SK-N-SH treated with all-trans-retinoic acid at 6 μM for 48 hours (cell line): Measurements from ENCODE around the gene ERC1.

Source experiments
- ESRRG ChIP-seq: fragments of 250-450 bp; sonication (Bioruptor Pico); IDR thresholded peaks from 2 replicates; pipeline ENCODE4 v1.6.1; 2021; ENCODE audit warnings: mild to moderate bottlenecking
- PATZ1 ChIP-seq: fragments of 250-450 bp; sonication (Bioruptor Pico); IDR thresholded peaks from 2 replicates; pipeline ENCODE4 v1.8.0; 2020; ENCODE audit warnings: mild to moderate bottlenecking, moderate library complexity, borderline replicate concordance
- PPARA ChIP-seq: fragments of 250-450 bp; sonication (Bioruptor Pico); IDR thresholded peaks from 2 replicates; pipeline ENCODE4 v1.5.0; 2020; ENCODE audit warnings: mild to moderate bottlenecking, borderline replicate concordance
- RARB ChIP-seq: fragments of 250-450 bp; sonication (Bioruptor Pico); IDR thresholded peaks from 2 replicates; pipeline ENCODE4 v1.8.0; 2021; ENCODE audit warnings: mild to moderate bottlenecking, moderate library complexity
- ZC3H10 ChIP-seq: fragments of 250-450 bp; sonication (Bioruptor Pico); IDR thresholded peaks from 2 replicates; pipeline ENCODE4 v1.5.1; 2021; ENCODE audit warnings: mild to moderate bottlenecking, moderate library complexity
- ZFP30 ChIP-seq: fragments of 450-650 bp; formaldehyde crosslinking; IDR thresholded peaks from 2 replicates; pipeline ENCODE4 v1.5.0; 2022; ENCODE audit warnings: mild to moderate bottlenecking, moderate library complexity
- ZNF565 ChIP-seq: fragments of 450-650 bp; formaldehyde crosslinking; conservative IDR thresholded peaks from 2 replicates; pipeline ENCODE4 v1.5.0; 2020; ENCODE audit warnings: low read depth, mild to moderate bottlenecking, moderate library complexity
- ZNF70 ChIP-seq: fragments of 450-650 bp; formaldehyde crosslinking; IDR thresholded peaks from 2 replicates; pipeline ENCODE4 v1.5.0; 2020; ENCODE audit warnings: mild to moderate bottlenecking, moderate library complexity
- TF ChIP-seq, protein P1 (sequence below): fragments of 250-450 bp; sonication (Bioruptor Pico); IDR thresholded peaks from 2 replicates; pipeline ENCODE4 v1.5.0; 2020; ENCODE audit warnings: mild to moderate bottlenecking, moderate library complexity
- TF ChIP-seq, protein P2 (sequence below): fragments of 250-450 bp; sonication (Bioruptor Pico); IDR thresholded peaks from 2 replicates; pipeline ENCODE4 v1.8.0; 2021; ENCODE audit warnings: low read depth, mild to moderate bottlenecking, moderate library complexity, borderline replicate concordance

- no peak for TF ChIP-seq ZNF70
- TF ChIP-seq ZFP30 (CRISPR knock-in tag), result no peak
- TF ChIP-seq PPARA (CRISPR knock-in tag), result no peak
- no peak for TF ChIP-seq ESRRG (CRISPR knock-in tag)
- no peak for TF ChIP-seq ZNF565 (CRISPR knock-in tag)
- TF ChIP-seq, protein P1, sequence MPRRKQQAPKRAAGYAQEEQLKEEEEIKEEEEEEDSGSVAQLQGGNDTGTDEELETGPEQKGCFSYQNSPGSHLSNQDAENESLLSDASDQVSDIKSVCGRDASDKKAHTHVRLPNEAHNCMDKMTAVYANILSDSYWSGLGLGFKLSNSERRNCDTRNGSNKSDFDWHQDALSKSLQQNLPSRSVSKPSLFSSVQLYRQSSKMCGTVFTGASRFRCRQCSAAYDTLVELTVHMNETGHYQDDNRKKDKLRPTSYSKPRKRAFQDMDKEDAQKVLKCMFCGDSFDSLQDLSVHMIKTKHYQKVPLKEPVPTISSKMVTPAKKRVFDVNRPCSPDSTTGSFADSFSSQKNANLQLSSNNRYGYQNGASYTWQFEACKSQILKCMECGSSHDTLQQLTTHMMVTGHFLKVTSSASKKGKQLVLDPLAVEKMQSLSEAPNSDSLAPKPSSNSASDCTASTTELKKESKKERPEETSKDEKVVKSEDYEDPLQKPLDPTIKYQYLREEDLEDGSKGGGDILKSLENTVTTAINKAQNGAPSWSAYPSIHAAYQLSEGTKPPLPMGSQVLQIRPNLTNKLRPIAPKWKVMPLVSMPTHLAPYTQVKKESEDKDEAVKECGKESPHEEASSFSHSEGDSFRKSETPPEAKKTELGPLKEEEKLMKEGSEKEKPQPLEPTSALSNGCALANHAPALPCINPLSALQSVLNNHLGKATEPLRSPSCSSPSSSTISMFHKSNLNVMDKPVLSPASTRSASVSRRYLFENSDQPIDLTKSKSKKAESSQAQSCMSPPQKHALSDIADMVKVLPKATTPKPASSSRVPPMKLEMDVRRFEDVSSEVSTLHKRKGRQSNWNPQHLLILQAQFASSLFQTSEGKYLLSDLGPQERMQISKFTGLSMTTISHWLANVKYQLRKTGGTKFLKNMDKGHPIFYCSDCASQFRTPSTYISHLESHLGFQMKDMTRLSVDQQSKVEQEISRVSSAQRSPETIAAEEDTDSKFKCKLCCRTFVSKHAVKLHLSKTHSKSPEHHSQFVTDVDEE (CRISPR knock-in tag), result no peak
- TF ChIP-seq, protein P2, sequence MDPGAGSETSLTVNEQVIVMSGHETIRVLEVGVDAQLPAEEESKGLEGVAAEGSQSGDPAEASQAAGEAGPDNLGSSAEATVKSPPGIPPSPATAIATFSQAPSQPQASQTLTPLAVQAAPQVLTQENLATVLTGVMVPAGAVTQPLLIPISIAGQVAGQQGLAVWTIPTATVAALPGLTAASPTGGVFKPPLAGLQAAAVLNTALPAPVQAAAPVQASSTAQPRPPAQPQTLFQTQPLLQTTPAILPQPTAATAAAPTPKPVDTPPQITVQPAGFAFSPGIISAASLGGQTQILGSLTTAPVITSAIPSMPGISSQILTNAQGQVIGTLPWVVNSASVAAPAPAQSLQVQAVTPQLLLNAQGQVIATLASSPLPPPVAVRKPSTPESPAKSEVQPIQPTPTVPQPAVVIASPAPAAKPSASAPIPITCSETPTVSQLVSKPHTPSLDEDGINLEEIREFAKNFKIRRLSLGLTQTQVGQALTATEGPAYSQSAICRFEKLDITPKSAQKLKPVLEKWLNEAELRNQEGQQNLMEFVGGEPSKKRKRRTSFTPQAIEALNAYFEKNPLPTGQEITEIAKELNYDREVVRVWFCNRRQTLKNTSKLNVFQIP (CRISPR knock-in tag), result no peak
- no peak for TF ChIP-seq PATZ1
- no peak for TF ChIP-seq RARB (CRISPR knock-in tag)
- no peak for TF ChIP-seq ZC3H10 (CRISPR knock-in tag)
These were observed 333.1 kb downstream of the ERC1 start for GRCh38 chr12:1324099-1324498.
